ENCODE data around the gene KRT14.

Gene KRT14

DNA sequence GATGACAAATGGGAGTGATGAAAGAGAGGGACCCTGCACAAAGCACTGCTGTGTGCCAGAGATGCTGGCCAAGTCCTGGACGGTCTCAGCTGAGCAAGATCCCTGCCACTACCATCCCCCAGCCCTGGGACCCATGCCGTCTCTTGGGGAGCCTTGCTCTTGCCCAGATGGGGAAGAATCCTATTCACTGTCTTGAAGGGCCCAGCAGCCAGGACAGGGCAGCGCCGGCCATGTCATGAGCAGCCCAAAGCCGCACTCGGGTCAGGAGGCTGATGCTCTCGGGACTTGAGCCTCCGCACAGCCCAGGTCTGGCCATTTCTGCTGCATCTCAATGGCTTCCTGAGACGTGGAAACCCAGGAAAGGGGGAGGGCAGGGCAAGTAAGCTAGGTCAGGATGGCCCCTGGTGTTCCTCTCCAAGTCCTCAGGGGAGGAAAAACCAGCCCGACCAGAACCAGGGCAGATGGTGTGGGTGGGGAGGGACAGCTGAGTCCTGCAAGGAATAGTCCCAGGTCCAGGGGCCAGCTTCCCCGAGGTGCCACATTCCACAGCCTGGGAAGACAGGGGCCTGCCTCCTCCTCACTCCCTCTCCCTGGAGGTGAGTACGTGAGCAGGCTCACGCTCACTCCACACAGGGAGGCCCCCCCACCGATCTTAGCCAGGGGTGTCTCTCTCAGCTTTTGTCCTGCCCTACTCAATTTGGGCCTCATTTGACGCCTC, 50.8 kb downstream of the KRT14 start:
- DNase-seq (ENCODE audit: low spot score), result no peak
- in situ Hi-C loops (cut with MboI; ENCODE audit: low sequenced_read_pairs, unreplicated experiment), result loop anchor here (10.0 kb wide), 1 partner anchor 61 kb away; no protein-coding TSS in a partner anchor

DNA sequence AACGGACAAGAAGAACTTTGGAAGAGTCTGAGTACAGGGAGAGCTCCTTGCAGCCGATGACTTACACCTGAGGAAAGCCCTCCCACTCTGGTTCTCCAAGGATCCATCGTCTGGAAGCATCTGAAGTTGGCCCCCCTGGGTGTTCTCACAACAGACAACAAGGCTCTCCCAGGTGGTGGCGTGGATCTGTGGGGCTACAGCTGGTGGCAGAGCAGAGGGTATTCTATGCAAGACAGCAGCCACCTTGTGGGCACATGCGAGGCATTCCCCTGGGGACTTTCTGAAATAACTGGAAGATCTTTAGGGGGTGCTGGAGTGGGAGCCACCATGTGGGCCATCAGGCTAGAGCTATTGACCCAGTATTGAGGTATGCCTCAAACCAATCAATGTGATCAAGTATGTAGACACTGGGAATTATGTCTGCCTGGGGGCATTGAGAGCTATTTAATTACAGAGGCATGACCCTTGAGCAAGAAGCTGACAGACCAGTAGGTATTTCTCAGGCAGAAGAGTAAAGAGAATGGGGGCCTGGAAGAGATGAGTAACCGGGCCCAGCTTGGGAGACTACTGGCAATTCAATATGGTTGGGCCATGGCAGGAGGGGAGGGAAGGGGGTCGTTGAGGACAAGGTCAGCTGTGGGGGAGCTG, 51.7 kb downstream of the KRT14 start:
- in situ Hi-C loops (cut with MboI; ENCODE audit: low sequenced_read_pairs, unreplicated experiment), result loop anchor here (10.0 kb wide), 1 partner anchor 60 kb away; no protein-coding TSS in a partner anchor
- DNase-seq (ENCODE audit: low spot score), result no peak
- TF ChIP-seq, protein P1, sequence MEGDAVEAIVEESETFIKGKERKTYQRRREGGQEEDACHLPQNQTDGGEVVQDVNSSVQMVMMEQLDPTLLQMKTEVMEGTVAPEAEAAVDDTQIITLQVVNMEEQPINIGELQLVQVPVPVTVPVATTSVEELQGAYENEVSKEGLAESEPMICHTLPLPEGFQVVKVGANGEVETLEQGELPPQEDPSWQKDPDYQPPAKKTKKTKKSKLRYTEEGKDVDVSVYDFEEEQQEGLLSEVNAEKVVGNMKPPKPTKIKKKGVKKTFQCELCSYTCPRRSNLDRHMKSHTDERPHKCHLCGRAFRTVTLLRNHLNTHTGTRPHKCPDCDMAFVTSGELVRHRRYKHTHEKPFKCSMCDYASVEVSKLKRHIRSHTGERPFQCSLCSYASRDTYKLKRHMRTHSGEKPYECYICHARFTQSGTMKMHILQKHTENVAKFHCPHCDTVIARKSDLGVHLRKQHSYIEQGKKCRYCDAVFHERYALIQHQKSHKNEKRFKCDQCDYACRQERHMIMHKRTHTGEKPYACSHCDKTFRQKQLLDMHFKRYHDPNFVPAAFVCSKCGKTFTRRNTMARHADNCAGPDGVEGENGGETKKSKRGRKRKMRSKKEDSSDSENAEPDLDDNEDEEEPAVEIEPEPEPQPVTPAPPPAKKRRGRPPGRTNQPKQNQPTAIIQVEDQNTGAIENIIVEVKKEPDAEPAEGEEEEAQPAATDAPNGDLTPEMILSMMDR (IDR thresholded peaks at IDR 0.05; ENCODE audit: borderline replicate concordance, control extremely low read depth, extremely low read depth, insufficient read depth, missing control alignments), result no peak

More for the DNA sequence above, 50.8 kb downstream of the KRT14 start:
- TF ChIP-seq, protein P1 (IDR thresholded peaks at IDR 0.05; ENCODE audit: borderline replicate concordance, control extremely low read depth, extremely low read depth, insufficient read depth, missing control alignments), result no peak

DNA sequence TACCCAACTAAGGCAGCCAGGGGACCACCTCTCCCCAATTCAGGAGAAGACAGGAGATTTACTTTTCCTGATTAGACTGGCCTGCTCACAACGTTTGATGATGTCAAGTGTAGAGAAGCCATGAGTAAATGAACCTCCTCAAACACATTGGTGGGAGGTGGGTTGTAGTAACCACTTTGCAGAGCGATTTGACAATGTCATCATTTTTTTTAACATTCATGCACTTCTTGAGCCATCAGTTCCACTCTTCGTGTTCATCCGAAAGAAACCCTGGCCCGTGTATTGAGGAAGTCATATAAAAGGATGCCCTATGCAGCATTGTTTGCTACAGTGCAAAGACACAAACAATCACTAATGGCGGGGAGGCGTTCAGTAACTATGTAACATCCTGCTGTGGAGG, 53.1 kb downstream of the KRT14 start:
- TF ChIP-seq, protein P1 (IDR thresholded peaks at IDR 0.05; ENCODE audit: borderline replicate concordance, control extremely low read depth, extremely low read depth, insufficient read depth, missing control alignments), result no peak
- no peak for DNase-seq (ENCODE audit: low spot score)
- in situ Hi-C loops (cut with MboI; ENCODE audit: low sequenced_read_pairs, unreplicated experiment), result loop anchor here (10.0 kb wide), 1 partner anchor 59 kb away; no protein-coding TSS in a partner anchor

DNA sequence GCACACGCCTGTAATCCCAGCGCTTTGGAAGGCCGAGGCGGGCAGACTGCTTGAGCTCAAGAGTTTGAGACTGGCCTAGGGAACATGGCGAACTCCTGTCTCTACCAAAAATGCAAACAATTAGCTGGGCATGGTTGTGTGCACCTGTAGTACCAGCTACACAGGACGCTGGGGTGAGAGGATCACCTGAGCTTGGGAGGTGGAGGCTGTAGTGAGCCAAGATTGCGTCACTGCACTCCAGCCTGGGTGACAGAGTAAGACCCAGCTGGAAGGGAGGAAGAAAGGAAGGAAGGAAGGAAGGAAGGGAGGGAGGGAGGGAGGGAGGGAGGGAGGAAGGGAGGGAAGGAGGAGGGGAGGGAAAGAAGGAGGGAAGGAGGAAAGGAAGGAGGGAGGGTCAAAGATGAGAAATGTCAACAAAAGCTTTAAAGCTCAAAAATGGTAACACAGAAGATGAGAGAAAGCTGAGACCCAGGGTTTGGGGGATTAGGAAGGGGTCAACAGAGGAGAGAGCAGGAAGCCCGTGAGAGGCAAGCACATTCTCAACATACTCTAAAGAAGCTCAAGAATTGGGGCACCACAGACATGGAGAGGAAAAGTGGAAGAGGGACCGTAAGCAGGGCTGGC, 53.6 kb downstream of the KRT14 start:
- TF ChIP-seq, protein P1 (IDR thresholded peaks at IDR 0.05; ENCODE audit: borderline replicate concordance, control extremely low read depth, extremely low read depth, insufficient read depth, missing control alignments), result no peak
- no peak for DNase-seq (ENCODE audit: low spot score)
- in situ Hi-C loops (cut with MboI; ENCODE audit: low sequenced_read_pairs, unreplicated experiment), result loop anchor here (10.0 kb wide), 1 partner anchor 58 kb away; no protein-coding TSS in a partner anchor

Measured in GM13976 (cell line).